ENCODE measurements around the gene OR5AP2. TPM values are rescaled to one million over a fixed set of nuclear protein-coding genes. Genes with fewer than 3 reads are reported as not detected.
A peak's percentile ranks its signal among the peaks of the same experiment; 100 is the strongest.
"Not testable (repeated sequence)": the region's sequence is repeated elsewhere in the genome, so short reads cannot be mapped to it uniquely, and the experiment has no call there.

OR5AP2 gene
- total RNA-seq, 1 donor from 2014 or later, result not detected

DNA sequence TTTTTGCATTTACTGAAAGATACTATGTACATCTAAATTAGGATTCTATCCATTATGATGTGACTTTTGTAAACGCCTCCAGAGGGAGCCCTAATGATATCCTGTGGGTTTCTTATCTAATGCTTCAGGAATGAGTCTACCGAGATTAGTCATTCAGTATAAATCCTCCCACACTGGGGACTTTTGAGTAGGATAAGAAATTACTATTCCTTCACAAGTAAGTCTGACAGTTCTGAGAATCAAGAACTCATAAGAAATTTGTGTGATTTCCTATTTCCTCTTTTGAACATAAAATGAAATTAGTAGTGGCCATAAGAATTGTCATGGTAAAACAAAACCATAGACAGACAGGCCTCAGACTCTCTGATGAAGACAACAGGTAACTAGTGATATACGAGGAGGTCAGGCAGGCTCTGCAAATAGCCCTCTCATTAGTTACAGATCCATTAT, 17.6 kb downstream of the OR5AP2 start:
- H3K4me3 Mint-ChIP-seq (ENCODE audit: unreplicated experiment), result no peak overlapping the region
- peaks cover 3% of the 10 kb centered on the region for H3K9me3 Mint-ChIP-seq (ENCODE audit: unreplicated experiment)
- no peak for DNase-seq (ENCODE audit: extremely low spot score, unreplicated experiment)
- H3K4me1 Mint-ChIP-seq (ENCODE audit: unreplicated experiment), result no peaks in the 10 kb centered on the region
- peak; percentile 38 for TF ChIP-seq CTCF (IDR thresholded peaks at IDR 0.05)
- H3K36me3 Mint-ChIP-seq (ENCODE audit: unreplicated experiment), result no peaks in the 10 kb centered on the region
- H3K27me3 Mint-ChIP-seq (ENCODE audit: unreplicated experiment), result no peaks in the 10 kb centered on the region
- no peak overlapping the region for H3K27ac Mint-ChIP-seq (ENCODE audit: unreplicated experiment)

- Mint-ChIP-seq H3K27ac (ENCODE audit: unreplicated experiment) (no peak overlapping the region), H3K4me1 (ENCODE audit: unreplicated experiment) (no peaks in the 10 kb centered on the region), H3K4me3 (ENCODE audit: unreplicated experiment) (no peak overlapping the region), H3K36me3 (ENCODE audit: unreplicated experiment) (no peaks in the 10 kb centered on the region), H3K9me3 (ENCODE audit: unreplicated experiment) (peaks cover 6% of the 10 kb centered on the region), H3K27me3 (ENCODE audit: unreplicated experiment) (no peaks in the 10 kb centered on the region)
- no peak for DNase-seq (ENCODE audit: extremely low spot score, unreplicated experiment)
- no peak for TF ChIP-seq CTCF (IDR thresholded peaks at IDR 0.05)
These were observed 31.1 kb downstream of the OR5AP2 start for GRCh38 chr11:56611174-56611573.

DNA sequence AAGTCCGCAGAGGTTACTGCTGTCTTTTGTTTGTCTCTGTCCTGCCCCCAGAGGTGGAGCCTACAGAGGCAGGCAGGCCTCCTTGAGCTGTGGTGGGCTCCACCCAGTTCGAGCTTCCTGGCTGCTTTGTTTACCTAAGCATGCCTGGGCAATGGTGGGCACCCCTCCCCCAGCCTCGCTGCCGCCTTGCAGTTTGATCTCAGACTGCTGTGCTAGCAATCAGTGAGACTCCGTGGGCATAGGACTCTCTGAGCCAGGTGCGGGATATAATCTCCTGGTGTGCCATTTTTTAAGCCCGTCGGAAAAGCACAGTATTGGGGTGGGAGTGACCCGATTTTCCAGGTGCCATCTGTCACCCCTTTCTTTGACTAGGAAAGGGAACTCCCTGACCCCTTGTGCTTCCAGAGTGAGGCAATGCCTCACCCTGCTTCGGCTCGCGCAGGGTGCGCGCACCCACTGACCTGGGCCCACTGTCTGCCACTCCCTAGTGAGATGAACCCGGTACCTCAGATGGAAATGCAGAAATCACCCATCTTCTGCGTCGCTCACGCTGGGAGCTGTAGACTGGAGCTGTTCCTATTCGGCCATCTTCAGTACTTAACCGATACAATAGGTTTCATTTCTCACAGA, 50.0 kb downstream of the OR5AP2 start:
- not testable (repeated sequence) for H3K36me3 Mint-ChIP-seq (ENCODE audit: unreplicated experiment); H3K27me3 Mint-ChIP-seq (ENCODE audit: unreplicated experiment); H3K4me3 Mint-ChIP-seq (ENCODE audit: unreplicated experiment); H3K4me1 Mint-ChIP-seq (ENCODE audit: unreplicated experiment); DNase-seq (ENCODE audit: extremely low spot score, unreplicated experiment); H3K27ac Mint-ChIP-seq (ENCODE audit: unreplicated experiment)
- H3K9me3 Mint-ChIP-seq (ENCODE audit: unreplicated experiment), result peaks cover 18% of the 10 kb centered on the region

Other genes starting within 250 kb of the OR5AP2 start
- not detected in 2 replicates for gene OR5AL1, start 229.7 kb downstream of the OR5AP2 start, total RNA-seq
- gene OR5M3, start 169.1 kb downstream of the OR5AP2 start, total RNA-seq, result not detected in 2 replicates
- not detected in 2 replicates for gene OR5M8, start 151.1 kb downstream of the OR5AP2 start, total RNA-seq
- gene OR5M11, start 99.2 kb downstream of the OR5AP2 start, total RNA-seq, result not detected in 2 replicates
- gene OR5M10, start 64.7 kb downstream of the OR5AP2 start, total RNA-seq, result not detected in 2 replicates
- not detected in 2 replicates for gene OR5M1, start 27.6 kb downstream of the OR5AP2 start, total RNA-seq
- gene OR5AR1, start 21.2 kb upstream of the OR5AP2 start, total RNA-seq, result not detected in 2 replicates
- not detected in 2 replicates for gene OR9G1, start 56.7 kb upstream of the OR5AP2 start, total RNA-seq
- gene OR9G4, start 106.3 kb upstream of the OR5AP2 start, total RNA-seq, result not detected in 2 replicates